ENCODE data around the gene CMIP.

Gene CMIP

GRCh38 chr16:81468269-81468902 lies 23.8 kb downstream of the CMIP start:
- TF ChIP-seq ZNF274 (IDR thresholded peaks at IDR 0.05; ENCODE audit: low read depth, low read length) = no peak
- no peak overlapping the region for H3K4me3 ChIP-seq (ENCODE audit: low read length)

- no peak overlapping the region; the same call in 1 of the 2 replicates for H3K4me3 ChIP-seq (ENCODE audit: low read length)
- TF ChIP-seq ZNF274 (IDR thresholded peaks at IDR 0.05; ENCODE audit: low read depth, low read length) = no peak
Measured at GRCh38 chr16:81469183-81469677, 24.6 kb downstream of the CMIP start.

GRCh38 chr16:81469710-81470535 lies 25.3 kb downstream of the CMIP start:
- no peak for TF ChIP-seq ZNF274 (IDR thresholded peaks at IDR 0.05; ENCODE audit: low read depth, low read length)
- H3K4me3 ChIP-seq (ENCODE audit: low read length) = peak overlapping the region; percentile 3; the same call in 1 of the 2 replicates

- no peak overlapping the region; the same call in 1 of the 2 replicates for H3K4me3 ChIP-seq (ENCODE audit: low read length)
- no peak for TF ChIP-seq ZNF274 (IDR thresholded peaks at IDR 0.05; ENCODE audit: low read depth, low read length)
Measured at GRCh38 chr16:81470796-81471636, 26.4 kb downstream of the CMIP start.

- no peak overlapping the region for H3K4me3 ChIP-seq (ENCODE audit: low read length)
- TF ChIP-seq ZNF274 (IDR thresholded peaks at IDR 0.05; ENCODE audit: low read depth, low read length) = no peak
Measured at GRCh38 chr16:81471882-81472281, 27.3 kb downstream of the CMIP start.

GRCh38 chr16:81472391-81472790 lies 27.8 kb downstream of the CMIP start:
- no peak for TF ChIP-seq ZNF274 (IDR thresholded peaks at IDR 0.05; ENCODE audit: low read depth, low read length)
- no peak overlapping the region for H3K4me3 ChIP-seq (ENCODE audit: low read length)

- TF ChIP-seq ZNF274 (IDR thresholded peaks at IDR 0.05; ENCODE audit: low read depth, low read length) = no peak
Measured at GRCh38 chr16:81473066-81473488, 28.5 kb downstream of the CMIP start.

GRCh38 chr16:81473558-81473957 lies 28.9 kb downstream of the CMIP start:
- no peak for TF ChIP-seq ZNF274 (IDR thresholded peaks at IDR 0.05; ENCODE audit: low read depth, low read length)
- no peak overlapping the region for H3K4me3 ChIP-seq (ENCODE audit: low read length)

More at GRCh38 chr16:81473066-81473488, 28.5 kb downstream of the CMIP start:
- H3K4me3 ChIP-seq (ENCODE audit: low read length) = no peak overlapping the region

GRCh38 chr16:81473969-81474959 lies 29.7 kb downstream of the CMIP start:
- no peak for TF ChIP-seq ZNF274 (IDR thresholded peaks at IDR 0.05; ENCODE audit: low read depth, low read length)
- H3K4me3 ChIP-seq (ENCODE audit: low read length) = no peak overlapping the region

- H3K4me3 ChIP-seq (ENCODE audit: low read length) = peak overlapping the region; percentile 15; the same call in 1 of the 2 replicates
- no peak for TF ChIP-seq ZNF274 (IDR thresholded peaks at IDR 0.05; ENCODE audit: low read depth, low read length)
Measured at GRCh38 chr16:81477697-81478693, 33.4 kb downstream of the CMIP start.

- TF ChIP-seq ZNF274 (IDR thresholded peaks at IDR 0.05; ENCODE audit: low read depth, low read length) = no peak
- peak overlapping the region; percentile 15; the same call in 1 of the 2 replicates for H3K4me3 ChIP-seq (ENCODE audit: low read length)
Measured at GRCh38 chr16:81478876-81479511, 34.4 kb downstream of the CMIP start.

Data from GM08714 (cell line).